SK-N-MC (cell line): ENCODE data around the gene CACNA1B.

Experiments used
- EZH2 ChIP-seq: fragments of 200-600 bp; sonication (generic); IDR thresholded peaks from one replicate; pipeline ENCODE4 v1.6.1; 2017; ENCODE audit warnings: antibody characterized with exemption
- FOXP2 ChIP-seq: optimal IDR thresholded peaks from 2 replicates; pipeline ENCODE3; 2011; ENCODE audit warnings: mild to moderate bottlenecking, moderate library complexity; ENCODE audit not compliant: insufficient read depth; ENCODE audit errors: extremely low read length, control extremely low read depth
- POLR2AphosphoS5 ChIP-seq: IDR thresholded peaks from 2 replicates; pipeline ENCODE4 v1.6.1; 2012; ENCODE audit warnings: mild to moderate bottlenecking, low read depth, low read length, borderline replicate concordance

DNA sequence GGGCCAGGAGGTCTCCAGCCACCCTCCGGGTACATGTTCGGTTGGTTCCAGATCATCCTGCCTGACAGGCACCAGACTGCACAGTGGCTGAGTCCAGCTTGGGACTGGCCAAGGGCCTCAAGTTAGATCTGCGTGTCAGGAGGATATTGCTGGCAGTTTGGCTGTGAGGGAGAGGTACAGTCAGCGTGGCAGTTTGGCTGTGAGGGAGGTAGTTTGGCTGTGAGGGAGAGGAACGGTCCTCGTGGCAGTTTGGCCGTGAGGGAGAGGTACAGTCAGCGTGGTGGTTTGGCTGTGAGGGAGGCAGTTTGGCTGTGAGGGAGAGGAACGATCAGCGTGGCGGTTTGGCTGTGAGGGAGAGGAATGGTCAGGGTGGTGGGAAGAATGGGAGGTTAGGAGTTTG, 39.0 kb downstream of the CACNA1B start:
- TF ChIP-seq EZH2 (no peak), POLR2AphosphoS5 (no peak), FOXP2 (no peak)
